Pancreas (tissue), 10 donors: Measurements from ENCODE around the gene GNL2. TPM values are rescaled to one million over a fixed set of nuclear protein-coding genes. Genes with fewer than 3 reads are reported as not detected.

Experiments used
- ATAC-seq, 4 donors: fragments of 200-7000 bp; cut with Tn5 transposase; one replicate each; pipeline versions ENCODE4 v1.8.0 to v1.9.1; 2020; ENCODE audit warnings: mild to moderate bottlenecking in 4 of 4, moderate library complexity in 4 of 4
- DNase-seq, 6 donors: peaks; one replicate each; pipeline ENCODE4 v3.0.0-alpha.2; 2020
- FAIRE-seq: peaks from 2 replicates; lab custom pipeline; 2012; peaks lifted over from hg19 to GRCh38; lab: Jason Lieb, UNC
- H3K27ac ChIP-seq, 4 donors: fragments of 200-600 bp; sonication (generic); 1 replicate in 3 of 4; 2 replicates in 1 of 4; pipeline versions ENCODE4 v1.5.0 to v1.8.0; 2020
- H3K27me3 ChIP-seq, 4 donors: fragments of 200-600 bp; one replicate each; pipeline ENCODE4 v1.8.0; 2021
- H3K36me3 ChIP-seq, 3 donors: fragments of 200-600 bp; sonication (generic) in 1 of 3; one replicate each; pipeline versions ENCODE4 v1.5.0 to v1.8.0; 2020 to 2021
- H3K4me1 ChIP-seq, 3 donors: fragments of 200-600 bp; one replicate each; pipeline ENCODE4 v1.8.0; 2021
- H3K4me3 ChIP-seq, 4 donors: fragments of 200-600 bp; sonication (generic) in 2 of 4; one replicate each; pipeline versions ENCODE4 v1.5.0 to v1.8.0; 2020 to 2021
- H3K9me3 ChIP-seq, 4 donors: fragments of 200-600 bp; one replicate each; pipeline ENCODE4 v1.8.0; 2021
- CTCF ChIP-seq, 4 donors: fragments of 200-600 bp; sonication (generic) in 3 of 4; IDR thresholded peaks; one replicate each; pipeline versions ENCODE4 v1.5.0 to v1.8.0; 2021; ENCODE audit warnings: antibody characterized with exemption in 4 of 4
- WGBS, 2 donors: extraction: QIAGEN DNeasy Blood & Tissue Kit; methylation state at CpG; one replicate each; pipeline ENCODE4 v1.1.7; 2013; 5-methylcytosine and 5-hydroxymethylcytosine counted together
- intact Hi-C, 3 donors: fragments of 100-400 bp; cut with DNase I; formaldehyde crosslinking; loops; one replicate each; pipeline versions ENCODE4 v1.11.1 to v1.14.2; 2022
- polyA plus RNA-seq, 2 donors: library from polyadenylated mRNA; stranded (reverse); fragments of 200-250 nt; gene quantifications; one replicate each; pipeline ENCODE4 v1.2.3, GENCODE V29; 2013
- total RNA-seq, 6 donors: library from RNA; stranded (reverse); fragmentation: NEBNext Ultra II Directional in 4 of 6; extraction: Animal tissue kit (Norgen Biotek cat#: 25700) in 4 of 6; gene quantifications; one replicate each; pipeline versions ENCODE4 v1.2.1 to v1.2.4, GENCODE V29; 2021 to 2023
- donor health status: healthy with polysubstance abuse.
- donor health status: DM: no; HTN: no; CAD: no; lungs with moderate emphysema.
- donor health status: DM: no; HTN: no; CAD: no.
- donor health status: control.
- donor health status: control.
- donor health status: Bipolar disorder and iron deficiency.
- donor health status: DM: yes; HTN: yes; CAD: no.
- donor health status: DM: no; HTN: no; CAD: no.
- donor health status: DM: no; HTN: no; CAD: no.
- donor health status: DM: yes; HTN: yes; CAD: no.

Gene GNL2
- total and polyA plus RNA-seq, 8 donors, result 9.8 to 69.1 (median 18.2) TPM

GRCh38 chr1:37634244-37634991 lies 38.7 kb upstream of the GNL2 start, which contains the start of gene RSPO1:
Gene RSPO1 (minus strand): TSS chr1:37634892. CDS start chr1:37629661, 5,231 bp downstream.
- Histone ChIP-seq H3K4me1 (peaks cover 0 to 4% (median 0%) of the 10 kb centered on the region in 3 donors), H3K27ac (no peak within 1 kb of the TSS), H3K9me3 (no peaks in the 10 kb centered on the region), H3K4me3 (peak within 1 kb of the TSS in 2 of 4 donors; percentile 14 to 23), H3K36me3 (no peaks in the 10 kb centered on the region), H3K27me3 (peaks cover 0 to 11% (median 2%) of the 10 kb centered on the region in 4 donors)
- no peak for DNase-seq
- ATAC-seq, result peak in 3 of 4 donors; percentile 14 to 53 (median 29)
- no peak for TF ChIP-seq CTCF (IDR thresholded peaks at IDR 0.05)
- 0 to 1% methylated on average over 36 to 72 of the region's 72 CpGs for WGBS, 2 donors
- no peak for FAIRE-seq
- intact Hi-C loops, result no loop called here

GRCh38 chr1:37633938-37634243 lies 38.2 kb upstream of the GNL2 start:
- peaks cover 0 to 4% (median 0%) of the 10 kb centered on the region in 3 donors for H3K4me1 ChIP-seq
- FAIRE-seq (no peak), DNase-seq (no peak), ATAC-seq (no peak)
- H3K4me3 ChIP-seq, result no peak overlapping the region
- no peaks in the 10 kb centered on the region for H3K36me3 ChIP-seq
- H3K27ac ChIP-seq, result no peak overlapping the region
- intact Hi-C loops, result no loop called here
- H3K9me3 ChIP-seq, result no peaks in the 10 kb centered on the region
- no peak for TF ChIP-seq CTCF (IDR thresholded peaks at IDR 0.05)
- WGBS, 2 donors, result 3 to 6% methylated on average over 20 of the region's 20 CpGs
- H3K27me3 ChIP-seq, result peaks cover 0 to 13% (median 2%) of the 10 kb centered on the region in 4 donors

- intact Hi-C loops, result no loop called here
- DNase-seq (no peak), ATAC-seq (no peak), FAIRE-seq (no peak)
- TF ChIP-seq CTCF (IDR thresholded peaks at IDR 0.05), result no peak
- WGBS, 2 donors, result 2 to 4% methylated on average over 27 to 31 of the region's 31 CpGs
- H3K4me1 ChIP-seq, result peaks cover 0 to 4% (median 0%) of the 10 kb centered on the region in 3 donors
- peaks cover 0 to 13% (median 2%) of the 10 kb centered on the region in 4 donors for H3K27me3 ChIP-seq
- no peak overlapping the region for H3K4me3 ChIP-seq
- H3K9me3 ChIP-seq, result no peaks in the 10 kb centered on the region
- H3K36me3 ChIP-seq, result no peaks in the 10 kb centered on the region
- no peak overlapping the region for H3K27ac ChIP-seq
Measured at GRCh38 chr1:37633040-37633937, 37.6 kb upstream of the GNL2 start.

- Histone ChIP-seq H3K36me3 (no peaks in the 10 kb centered on the region), H3K4me1 (peaks cover 0 to 4% (median 0%) of the 10 kb centered on the region in 3 donors), H3K9me3 (no peaks in the 10 kb centered on the region), H3K27me3 (peaks cover 0 to 13% (median 2%) of the 10 kb centered on the region in 4 donors), H3K4me3 (no peak overlapping the region), H3K27ac (no peak overlapping the region)
- no peak for ATAC-seq
- 31 to 34% methylated on average over 5 of the region's 5 CpGs for WGBS, 2 donors
- intact Hi-C loops, result no loop called here
- FAIRE-seq, result no peak
- DNase-seq, result no peak
- TF ChIP-seq CTCF (IDR thresholded peaks at IDR 0.05), result no peak
Measured at GRCh38 chr1:37631036-37631435, 35.3 kb upstream of the GNL2 start.
